Activated naive CD4-positive, alpha-beta T cell (primary cell): ENCODE measurements around the gene RPS19BP1.
"Not testable (repeated sequence)": the region's sequence is repeated elsewhere in the genome, so short reads cannot be mapped to it uniquely, and the experiment has no call there.

Experiments used
- DNase-seq, 4 experiments: peaks; one replicate each; lab custom pipeline; 2025; lab: John Stamatoyannopoulos, UW

Gene RPS19BP1

GRCh38 chr22:39513791-39514190 is 18.8 kb downstream of the RPS19BP1 start:
- DNase-seq = no peak

- no peak for DNase-seq
These were observed 20.5 kb downstream of the RPS19BP1 start for GRCh38 chr22:39512026-39512425.

- no peak for DNase-seq
These were observed 21.3 kb downstream of the RPS19BP1 start for GRCh38 chr22:39511226-39511625.

- DNase-seq = no peak
These were observed 21.9 kb downstream of the RPS19BP1 start for GRCh38 chr22:39510529-39511149.

GRCh38 chr22:39508393-39508792 is 24.2 kb downstream of the RPS19BP1 start:
- DNase-seq = no peak

GRCh38 chr22:39507021-39507420 is 25.5 kb downstream of the RPS19BP1 start:
- not testable (repeated sequence) for DNase-seq

GRCh38 chr22:39504071-39504470 is 28.5 kb downstream of the RPS19BP1 start:
- DNase-seq = no peak

- no peak for DNase-seq
These were observed 28.9 kb downstream of the RPS19BP1 start for GRCh38 chr22:39503630-39504029.

- DNase-seq = no peak
These were observed 29.6 kb downstream of the RPS19BP1 start for GRCh38 chr22:39502789-39503409.

- peak; percentile 60 to 85 (median 80) for DNase-seq
These were observed 30.3 kb downstream of the RPS19BP1 start, which contains the start of gene MIEF1 for GRCh38 chr22:39502109-39502788. Gene MIEF1, plus strand, starts transcription at chr22:39502290. Its CDS starts 9,005 bp downstream, at chr22:39511295.

GRCh38 chr22:39501644-39502108 is 30.9 kb downstream of the RPS19BP1 start:
- no peak for DNase-seq

GRCh38 chr22:39500101-39500500 is 32.4 kb downstream of the RPS19BP1 start:
- DNase-seq = no peak

- no peak for DNase-seq
These were observed 33.7 kb downstream of the RPS19BP1 start for GRCh38 chr22:39498802-39499201.

GRCh38 chr22:39498368-39498767 is 34.2 kb downstream of the RPS19BP1 start:
- no peak for DNase-seq

- DNase-seq = no peak
These were observed 35.1 kb downstream of the RPS19BP1 start for GRCh38 chr22:39497429-39497828.

- peak in 3 of 4 experiments; percentile 16 to 42 (median 19) for DNase-seq
These were observed 36.3 kb downstream of the RPS19BP1 start for GRCh38 chr22:39496131-39496838.

- DNase-seq = no peak
These were observed 38.0 kb downstream of the RPS19BP1 start for GRCh38 chr22:39494471-39495120.

- no peak for DNase-seq
These were observed 38.8 kb downstream of the RPS19BP1 start for GRCh38 chr22:39493759-39494158.

- no peak for DNase-seq
These were observed 40.4 kb downstream of the RPS19BP1 start for GRCh38 chr22:39492186-39492585.

GRCh38 chr22:39491696-39492095 is 40.9 kb downstream of the RPS19BP1 start:
- DNase-seq = no peak

GRCh38 chr22:39490966-39491680 is 41.4 kb downstream of the RPS19BP1 start:
- no peak for DNase-seq
